ENCODE results near the gene OR2S2. TPM values are rescaled to one million over a fixed set of nuclear protein-coding genes. Genes with fewer than 3 reads are reported as not detected.
"Not testable (repeated sequence)": the region's sequence is repeated elsewhere in the genome, so short reads cannot be mapped to it uniquely, and the experiment has no call there.

Gene OR2S2
- not detected in 2 replicates for total RNA-seq

GRCh38 chr9:35958104-35958837 lies at the start of gene OR2S2:
Gene OR2S2, minus strand, starts transcription at chr9:35958154. Its CDS starts 56 bp downstream, at chr9:35958098.
- H3K27ac Mint-ChIP-seq = no peak within 1 kb of the TSS
- intact Hi-C loops (cut with micrococcal nuclease) = loop anchor here (10.0 kb wide), 1 partner anchor 207 kb away; the partner anchor contains the start of gene CCIN
- peak; percentile 45 for DNase-seq
- H3K36me3 Mint-ChIP-seq (ENCODE audit: low read depth) = no peaks in the 10 kb centered on the region
- peaks cover 24% of the 10 kb centered on the region for H3K27me3 Mint-ChIP-seq
- no peak within 1 kb of the TSS for H3K4me3 Mint-ChIP-seq
- H3K4me1 Mint-ChIP-seq = no peaks in the 10 kb centered on the region
- no peaks in the 10 kb centered on the region for H3K9me3 Mint-ChIP-seq

- peaks cover 9% of the 10 kb centered on the region for H3K9me3 Mint-ChIP-seq
Measured at GRCh38 chr9:36007316-36007708, 49.4 kb upstream of the OR2S2 start.

GRCh38 chr9:36006549-36007315 lies 48.8 kb upstream of the OR2S2 start:
- Mint-ChIP-seq H3K4me1 (peaks cover 19% of the 10 kb centered on the region), H3K27me3 (peaks cover 48% of the 10 kb centered on the region), H3K36me3 (ENCODE audit: low read depth) (no peaks in the 10 kb centered on the region), H3K9me3 (peaks cover 9% of the 10 kb centered on the region), H3K27ac (peak overlapping the region; percentile 21), H3K4me3 (no peak overlapping the region)
- intact Hi-C loops (cut with micrococcal nuclease) = no loop called here
- DNase-seq = no peak

More at GRCh38 chr9:36007316-36007708, 49.4 kb upstream of the OR2S2 start:
- Mint-ChIP-seq H3K4me3 (no peak overlapping the region), H3K36me3 (ENCODE audit: low read depth) (no peaks in the 10 kb centered on the region), H3K4me1 (peaks cover 19% of the 10 kb centered on the region), H3K27ac (peak overlapping the region; percentile 21), H3K27me3 (peaks cover 50% of the 10 kb centered on the region)
- intact Hi-C loops (cut with micrococcal nuclease) = no loop called here
- no peak for DNase-seq

GRCh38 chr9:36005891-36006290 lies 47.9 kb upstream of the OR2S2 start:
- H3K4me3 Mint-ChIP-seq = no peak overlapping the region
- intact Hi-C loops (cut with micrococcal nuclease) = no loop called here
- no peak for DNase-seq
- H3K9me3 Mint-ChIP-seq = peaks cover 9% of the 10 kb centered on the region
- no peak overlapping the region for H3K27ac Mint-ChIP-seq
- peaks cover 44% of the 10 kb centered on the region for H3K27me3 Mint-ChIP-seq
- no peaks in the 10 kb centered on the region for H3K36me3 Mint-ChIP-seq (ENCODE audit: low read depth)
- peaks cover 19% of the 10 kb centered on the region for H3K4me1 Mint-ChIP-seq

- Mint-ChIP-seq H3K4me3 (no peak overlapping the region), H3K36me3 (ENCODE audit: low read depth) (no peaks in the 10 kb centered on the region), H3K9me3 (peaks cover 4% of the 10 kb centered on the region), H3K4me1 (no peaks in the 10 kb centered on the region), H3K27me3 (peaks cover 50% of the 10 kb centered on the region), H3K27ac (no peak overlapping the region)
- no peak for DNase-seq
- intact Hi-C loops (cut with micrococcal nuclease) = no loop called here
Measured at GRCh38 chr9:35998333-35998732, 40.4 kb upstream of the OR2S2 start.

GRCh38 chr9:35997016-35997415 lies 39.1 kb upstream of the OR2S2 start:
- not testable (repeated sequence) for H3K4me1 Mint-ChIP-seq
- peaks cover 48% of the 10 kb centered on the region for H3K27me3 Mint-ChIP-seq

GRCh38 chr9:35996358-35996970 lies 38.5 kb upstream of the OR2S2 start:
- no peaks in the 10 kb centered on the region for H3K4me1 Mint-ChIP-seq
- no peak overlapping the region for H3K4me3 Mint-ChIP-seq
- H3K9me3 Mint-ChIP-seq = peaks cover 4% of the 10 kb centered on the region
- H3K36me3 Mint-ChIP-seq (ENCODE audit: low read depth) = no peaks in the 10 kb centered on the region
- intact Hi-C loops (cut with micrococcal nuclease) = no loop called here
- peaks cover 51% of the 10 kb centered on the region for H3K27me3 Mint-ChIP-seq
- DNase-seq = no peak
- no peak overlapping the region for H3K27ac Mint-ChIP-seq

More at GRCh38 chr9:35997016-35997415, 39.1 kb upstream of the OR2S2 start:
- H3K4me3 Mint-ChIP-seq; H3K9me3 Mint-ChIP-seq; H3K27ac Mint-ChIP-seq; H3K36me3 Mint-ChIP-seq (ENCODE audit: low read depth); DNase-seq; intact Hi-C loops (cut with micrococcal nuclease): not testable (repeated sequence)

GRCh38 chr9:35994959-35995358 lies 37.0 kb upstream of the OR2S2 start:
- H3K36me3 Mint-ChIP-seq (ENCODE audit: low read depth) = no peaks in the 10 kb centered on the region
- no peak overlapping the region for H3K27ac Mint-ChIP-seq
- intact Hi-C loops (cut with micrococcal nuclease) = no loop called here
- peaks cover 45% of the 10 kb centered on the region for H3K27me3 Mint-ChIP-seq
- no peak overlapping the region for H3K4me3 Mint-ChIP-seq
- peak; percentile 22 for DNase-seq
- no peaks in the 10 kb centered on the region for H3K4me1 Mint-ChIP-seq
- H3K9me3 Mint-ChIP-seq = peaks cover 4% of the 10 kb centered on the region

- no peaks in the 10 kb centered on the region for H3K36me3 Mint-ChIP-seq (ENCODE audit: low read depth)
- H3K27ac Mint-ChIP-seq = no peak overlapping the region
- H3K4me3 Mint-ChIP-seq = no peak overlapping the region
- peaks cover 4% of the 10 kb centered on the region for H3K9me3 Mint-ChIP-seq
- DNase-seq = peak; percentile 25
- intact Hi-C loops (cut with micrococcal nuclease) = no loop called here
- H3K27me3 Mint-ChIP-seq = peaks cover 45% of the 10 kb centered on the region
- H3K4me1 Mint-ChIP-seq = no peaks in the 10 kb centered on the region
Measured at GRCh38 chr9:35993976-35994720, 36.2 kb upstream of the OR2S2 start.

GRCh38 chr9:35993136-35993535 lies 35.2 kb upstream of the OR2S2 start:
- H3K4me3 Mint-ChIP-seq; H3K36me3 Mint-ChIP-seq (ENCODE audit: low read depth); intact Hi-C loops (cut with micrococcal nuclease); H3K9me3 Mint-ChIP-seq; H3K4me1 Mint-ChIP-seq; H3K27ac Mint-ChIP-seq: not testable (repeated sequence)
- peak; percentile 31 for DNase-seq
- H3K27me3 Mint-ChIP-seq = peaks cover 50% of the 10 kb centered on the region

- Mint-ChIP-seq H3K4me3 (no peak overlapping the region), H3K36me3 (ENCODE audit: low read depth) (no peaks in the 10 kb centered on the region), H3K4me1 (no peaks in the 10 kb centered on the region), H3K9me3 (no peaks in the 10 kb centered on the region), H3K27ac (no peak overlapping the region), H3K27me3 (peaks cover 40% of the 10 kb centered on the region)
- intact Hi-C loops (cut with micrococcal nuclease) = no loop called here
- DNase-seq = no peak
Measured at GRCh38 chr9:35990155-35990554, 32.2 kb upstream of the OR2S2 start.

- H3K36me3 Mint-ChIP-seq (ENCODE audit: low read depth) = no peaks in the 10 kb centered on the region
- peaks cover 44% of the 10 kb centered on the region for H3K27me3 Mint-ChIP-seq
- no peak for DNase-seq
Measured at GRCh38 chr9:35984021-35984420, 26.1 kb upstream of the OR2S2 start.

GRCh38 chr9:35981699-35982098 lies 23.7 kb upstream of the OR2S2 start:
- H3K36me3 Mint-ChIP-seq (ENCODE audit: low read depth) = no peaks in the 10 kb centered on the region

More at GRCh38 chr9:35984021-35984420, 26.1 kb upstream of the OR2S2 start:
- Mint-ChIP-seq H3K4me1 (no peaks in the 10 kb centered on the region), H3K4me3 (no peak overlapping the region), H3K9me3 (no peaks in the 10 kb centered on the region), H3K27ac (no peak overlapping the region)
- intact Hi-C loops (cut with micrococcal nuclease) = no loop called here

More at GRCh38 chr9:35981699-35982098, 23.7 kb upstream of the OR2S2 start:
- Mint-ChIP-seq H3K4me1 (no peaks in the 10 kb centered on the region), H3K27me3 (peaks cover 52% of the 10 kb centered on the region), H3K4me3 (no peak overlapping the region), H3K27ac (no peak overlapping the region), H3K9me3 (no peaks in the 10 kb centered on the region)
- intact Hi-C loops (cut with micrococcal nuclease) = no loop called here
- no peak for DNase-seq

All from activated CD4-positive, alpha-beta T cell treated with anti-CD3 and anti-CD28 coated beads, Interleukin-2, amount 10 ng/mL, durations not matched to agents 24 days and 14 days (primary cell).